ENCODE data around the gene APLNR.

APLNR gene

GRCh38 chr11:57239348-57239747 lies 2.3 kb upstream of the APLNR start:
- peaks cover 30% of the 10 kb centered on the region for H3K27me3 Mint-ChIP-seq
- no peaks in the 10 kb centered on the region for H3K36me3 Mint-ChIP-seq (ENCODE audit: low read depth)
- no peak for DNase-seq

GRCh38 chr11:57235761-57236703 lies 1.0 kb downstream of the APLNR start:
- DNase-seq (no peak), ATAC-seq (no peak)
- Mint-ChIP-seq H3K9me3 (no peaks in the 10 kb centered on the region), H3K4me1 (peaks cover 2% of the 10 kb centered on the region), H3K36me3 (ENCODE audit: low read depth) (no peaks in the 10 kb centered on the region), H3K4me3 (no peak overlapping the region), H3K27ac (no peak overlapping the region), H3K27me3 (peaks cover 56% of the 10 kb centered on the region)

More at GRCh38 chr11:57239348-57239747, 2.3 kb upstream of the APLNR start:
- ATAC-seq: no peak
- peaks cover 2% of the 10 kb centered on the region for H3K4me1 Mint-ChIP-seq
- H3K4me3 Mint-ChIP-seq: no peak overlapping the region
- no peaks in the 10 kb centered on the region for H3K9me3 Mint-ChIP-seq
- no peak overlapping the region for H3K27ac Mint-ChIP-seq

GRCh38 chr11:57233702-57234101 lies 3.3 kb downstream of the APLNR start:
- Mint-ChIP-seq H3K4me1 (peaks cover 2% of the 10 kb centered on the region), H3K4me3 (no peak overlapping the region), H3K36me3 (ENCODE audit: low read depth) (no peaks in the 10 kb centered on the region), H3K27ac (no peak overlapping the region), H3K9me3 (no peaks in the 10 kb centered on the region), H3K27me3 (peaks cover 68% of the 10 kb centered on the region)
- ATAC-seq: no peak
- DNase-seq: no peak

GRCh38 chr11:57231539-57232253 lies 5.4 kb downstream of the APLNR start:
- Mint-ChIP-seq H3K27me3 (peaks cover 58% of the 10 kb centered on the region), H3K4me1 (no peaks in the 10 kb centered on the region), H3K27ac (no peak overlapping the region), H3K4me3 (no peak overlapping the region), H3K9me3 (no peaks in the 10 kb centered on the region), H3K36me3 (ENCODE audit: low read depth) (no peaks in the 10 kb centered on the region)
- no peak for ATAC-seq
- DNase-seq: no peak

- Mint-ChIP-seq H3K27me3 (peaks cover 53% of the 10 kb centered on the region), H3K4me3 (no peak overlapping the region), H3K9me3 (no peaks in the 10 kb centered on the region), H3K27ac (no peak overlapping the region), H3K4me1 (no peaks in the 10 kb centered on the region), H3K36me3 (ENCODE audit: low read depth) (no peaks in the 10 kb centered on the region)
- ATAC-seq: no peak
- no peak for DNase-seq
Observed at GRCh38 chr11:57230791-57231538, 6.1 kb downstream of the APLNR start.

- DNase-seq (no peak), ATAC-seq (no peak)
- no peak overlapping the region for H3K27ac Mint-ChIP-seq
- no peaks in the 10 kb centered on the region for H3K36me3 Mint-ChIP-seq (ENCODE audit: low read depth)
- H3K9me3 Mint-ChIP-seq: no peaks in the 10 kb centered on the region
- no peak overlapping the region for H3K4me3 Mint-ChIP-seq
- H3K27me3 Mint-ChIP-seq: peaks cover 48% of the 10 kb centered on the region
- H3K4me1 Mint-ChIP-seq: no peaks in the 10 kb centered on the region
Observed at GRCh38 chr11:57230316-57230715, 6.7 kb downstream of the APLNR start.

- no peak overlapping the region for H3K4me3 Mint-ChIP-seq
- DNase-seq: no peak
- H3K27ac Mint-ChIP-seq: no peak overlapping the region
- no peak for ATAC-seq
- peaks cover 36% of the 10 kb centered on the region for H3K27me3 Mint-ChIP-seq
- no peaks in the 10 kb centered on the region for H3K9me3 Mint-ChIP-seq
- H3K4me1 Mint-ChIP-seq: no peaks in the 10 kb centered on the region
- H3K36me3 Mint-ChIP-seq (ENCODE audit: low read depth): no peaks in the 10 kb centered on the region
Observed at GRCh38 chr11:57228600-57228999, 8.4 kb downstream of the APLNR start.

- ATAC-seq (no peak), DNase-seq (no peak)
- Mint-ChIP-seq H3K36me3 (ENCODE audit: low read depth) (no peaks in the 10 kb centered on the region), H3K4me3 (no peak overlapping the region), H3K27ac (no peak overlapping the region), H3K27me3 (peaks cover 4% of the 10 kb centered on the region), H3K4me1 (no peaks in the 10 kb centered on the region), H3K9me3 (no peaks in the 10 kb centered on the region)
Observed at GRCh38 chr11:57224537-57224936, 12.5 kb downstream of the APLNR start.

GRCh38 chr11:57224128-57224527 lies 12.9 kb downstream of the APLNR start:
- Mint-ChIP-seq H3K36me3 (ENCODE audit: low read depth) (no peaks in the 10 kb centered on the region), H3K4me3 (no peak overlapping the region), H3K9me3 (no peaks in the 10 kb centered on the region), H3K27ac (no peak overlapping the region), H3K4me1 (no peaks in the 10 kb centered on the region), H3K27me3 (peaks cover 4% of the 10 kb centered on the region)
- ATAC-seq (no peak), DNase-seq (no peak)

GRCh38 chr11:57223601-57224000 lies 13.4 kb downstream of the APLNR start:
- Mint-ChIP-seq H3K4me1 (no peaks in the 10 kb centered on the region), H3K27me3 (peaks cover 3% of the 10 kb centered on the region), H3K27ac (no peak overlapping the region), H3K4me3 (no peak overlapping the region), H3K36me3 (ENCODE audit: low read depth) (no peaks in the 10 kb centered on the region), H3K9me3 (no peaks in the 10 kb centered on the region)
- no peak for DNase-seq
- no peak for ATAC-seq

GRCh38 chr11:57222239-57222638 lies 14.8 kb downstream of the APLNR start:
- Mint-ChIP-seq H3K27me3 (peaks cover 2% of the 10 kb centered on the region), H3K9me3 (no peaks in the 10 kb centered on the region), H3K36me3 (ENCODE audit: low read depth) (no peaks in the 10 kb centered on the region), H3K4me1 (no peaks in the 10 kb centered on the region), H3K4me3 (no peak overlapping the region), H3K27ac (no peak overlapping the region)
- DNase-seq (no peak), ATAC-seq (no peak)

GRCh38 chr11:57219021-57219627 lies 17.9 kb downstream of the APLNR start:
- no peak for ATAC-seq
- Mint-ChIP-seq H3K4me1 (no peaks in the 10 kb centered on the region), H3K27ac (no peak overlapping the region), H3K36me3 (ENCODE audit: low read depth) (no peaks in the 10 kb centered on the region), H3K27me3 (peaks cover 4% of the 10 kb centered on the region), H3K4me3 (no peak overlapping the region), H3K9me3 (no peaks in the 10 kb centered on the region)
- DNase-seq: no peak

- no peaks in the 10 kb centered on the region for H3K4me1 Mint-ChIP-seq
- DNase-seq (no peak), ATAC-seq (no peak)
- H3K9me3 Mint-ChIP-seq: no peaks in the 10 kb centered on the region
- no peaks in the 10 kb centered on the region for H3K36me3 Mint-ChIP-seq (ENCODE audit: low read depth)
- no peak overlapping the region for H3K27ac Mint-ChIP-seq
- no peak overlapping the region for H3K4me3 Mint-ChIP-seq
- peaks cover 4% of the 10 kb centered on the region for H3K27me3 Mint-ChIP-seq
Observed at GRCh38 chr11:57217053-57217452, 20.0 kb downstream of the APLNR start.

GRCh38 chr11:57216463-57216862 lies 20.6 kb downstream of the APLNR start:
- DNase-seq: no peak
- peaks cover 4% of the 10 kb centered on the region for H3K27me3 Mint-ChIP-seq
- H3K9me3 Mint-ChIP-seq: no peaks in the 10 kb centered on the region
- ATAC-seq: no peak
- no peak overlapping the region for H3K27ac Mint-ChIP-seq
- no peak overlapping the region for H3K4me3 Mint-ChIP-seq
- H3K36me3 Mint-ChIP-seq (ENCODE audit: low read depth): no peaks in the 10 kb centered on the region
- H3K4me1 Mint-ChIP-seq: no peaks in the 10 kb centered on the region
